NB4 (cell line): Measurements from ENCODE around the gene AANAT.

ENCODE experiments used
- MYC ChIP-seq: IDR thresholded peaks from 2 replicates; pipeline ENCODE4 v1.6.1; 2011; ENCODE audit warnings: low read depth, low read length
- POLR2A ChIP-seq: IDR thresholded peaks from 2 replicates; pipeline ENCODE4 v1.6.1; 2011; ENCODE audit warnings: mild to moderate bottlenecking; ENCODE audit not compliant: insufficient read length; ENCODE audit errors: extremely low read depth
- TF ChIP-seq, protein P1 (sequence below): IDR thresholded peaks from one replicate; pipeline ENCODE4 v1.5.1; 2012; ENCODE audit warnings: low read depth, low read length
- TF ChIP-seq, protein P2 (sequence below): IDR thresholded peaks from 2 replicates; pipeline ENCODE4 v1.6.1; 2011; ENCODE audit warnings: low read depth, low read length

DNA sequence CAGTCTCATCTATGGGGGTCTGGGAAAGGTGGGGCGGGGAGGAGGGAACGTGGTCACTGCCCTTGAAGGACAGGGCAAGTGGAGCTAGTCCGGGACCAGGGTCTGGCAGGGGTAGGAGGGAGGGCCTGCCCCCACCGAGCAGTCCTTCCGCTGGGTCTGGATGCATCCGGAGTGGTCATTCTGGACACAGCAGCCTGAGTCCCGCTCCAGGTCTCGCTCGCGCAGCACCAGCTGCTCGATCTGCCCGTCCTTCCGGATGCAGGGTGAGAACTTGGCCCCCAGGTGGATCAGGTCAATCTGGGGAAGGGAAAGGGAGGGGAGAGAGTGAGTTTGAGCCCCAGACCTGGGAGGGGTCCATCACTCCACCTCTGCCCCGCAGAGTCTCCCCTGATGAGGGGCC, 6.8 kb downstream of the AANAT start:
- TF ChIP-seq, protein P1, sequence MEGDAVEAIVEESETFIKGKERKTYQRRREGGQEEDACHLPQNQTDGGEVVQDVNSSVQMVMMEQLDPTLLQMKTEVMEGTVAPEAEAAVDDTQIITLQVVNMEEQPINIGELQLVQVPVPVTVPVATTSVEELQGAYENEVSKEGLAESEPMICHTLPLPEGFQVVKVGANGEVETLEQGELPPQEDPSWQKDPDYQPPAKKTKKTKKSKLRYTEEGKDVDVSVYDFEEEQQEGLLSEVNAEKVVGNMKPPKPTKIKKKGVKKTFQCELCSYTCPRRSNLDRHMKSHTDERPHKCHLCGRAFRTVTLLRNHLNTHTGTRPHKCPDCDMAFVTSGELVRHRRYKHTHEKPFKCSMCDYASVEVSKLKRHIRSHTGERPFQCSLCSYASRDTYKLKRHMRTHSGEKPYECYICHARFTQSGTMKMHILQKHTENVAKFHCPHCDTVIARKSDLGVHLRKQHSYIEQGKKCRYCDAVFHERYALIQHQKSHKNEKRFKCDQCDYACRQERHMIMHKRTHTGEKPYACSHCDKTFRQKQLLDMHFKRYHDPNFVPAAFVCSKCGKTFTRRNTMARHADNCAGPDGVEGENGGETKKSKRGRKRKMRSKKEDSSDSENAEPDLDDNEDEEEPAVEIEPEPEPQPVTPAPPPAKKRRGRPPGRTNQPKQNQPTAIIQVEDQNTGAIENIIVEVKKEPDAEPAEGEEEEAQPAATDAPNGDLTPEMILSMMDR = no peak
- TF ChIP-seq, protein P2, sequence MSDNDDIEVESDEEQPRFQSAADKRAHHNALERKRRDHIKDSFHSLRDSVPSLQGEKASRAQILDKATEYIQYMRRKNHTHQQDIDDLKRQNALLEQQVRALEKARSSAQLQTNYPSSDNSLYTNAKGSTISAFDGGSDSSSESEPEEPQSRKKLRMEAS = no peak
- no peak for TF ChIP-seq MYC
- no peak for TF ChIP-seq POLR2A
